ENCODE results near the gene CHST13.

DNA sequence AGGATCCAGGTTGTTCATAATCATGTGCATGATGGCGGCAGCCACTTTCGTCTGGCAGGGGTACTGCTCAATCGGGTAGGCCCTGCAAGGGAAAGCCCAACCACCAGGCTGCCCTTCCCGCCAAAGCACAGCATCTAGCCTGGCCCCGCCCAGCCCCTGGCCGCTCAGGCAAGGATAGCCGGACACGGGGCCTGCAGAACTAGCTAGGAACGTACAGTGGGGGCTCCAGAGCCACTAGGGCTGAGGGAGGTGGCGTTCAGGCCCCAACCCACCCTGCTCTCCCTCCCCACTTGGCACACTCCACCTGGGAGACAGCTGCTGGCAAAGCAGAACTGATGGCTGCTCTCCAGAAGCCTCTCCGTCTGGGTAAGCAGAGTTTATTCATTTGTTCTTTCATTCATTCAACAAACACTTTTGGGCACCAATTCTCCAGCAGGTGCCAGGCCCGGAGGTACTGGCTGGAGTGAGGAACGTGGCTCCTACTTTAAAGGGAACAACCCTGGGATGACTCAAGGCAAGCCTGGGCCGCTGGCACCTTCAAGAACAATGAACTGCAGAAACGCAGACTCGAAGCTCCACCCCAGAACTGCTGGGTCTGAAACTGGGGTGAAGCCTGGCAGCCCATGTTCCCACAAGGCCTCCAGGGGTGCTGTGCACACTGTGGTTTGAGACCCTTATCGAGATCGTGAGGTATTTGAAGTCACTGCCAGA is 14.2 kb upstream of the CHST13 start:
- TF ChIP-seq, protein P1, sequence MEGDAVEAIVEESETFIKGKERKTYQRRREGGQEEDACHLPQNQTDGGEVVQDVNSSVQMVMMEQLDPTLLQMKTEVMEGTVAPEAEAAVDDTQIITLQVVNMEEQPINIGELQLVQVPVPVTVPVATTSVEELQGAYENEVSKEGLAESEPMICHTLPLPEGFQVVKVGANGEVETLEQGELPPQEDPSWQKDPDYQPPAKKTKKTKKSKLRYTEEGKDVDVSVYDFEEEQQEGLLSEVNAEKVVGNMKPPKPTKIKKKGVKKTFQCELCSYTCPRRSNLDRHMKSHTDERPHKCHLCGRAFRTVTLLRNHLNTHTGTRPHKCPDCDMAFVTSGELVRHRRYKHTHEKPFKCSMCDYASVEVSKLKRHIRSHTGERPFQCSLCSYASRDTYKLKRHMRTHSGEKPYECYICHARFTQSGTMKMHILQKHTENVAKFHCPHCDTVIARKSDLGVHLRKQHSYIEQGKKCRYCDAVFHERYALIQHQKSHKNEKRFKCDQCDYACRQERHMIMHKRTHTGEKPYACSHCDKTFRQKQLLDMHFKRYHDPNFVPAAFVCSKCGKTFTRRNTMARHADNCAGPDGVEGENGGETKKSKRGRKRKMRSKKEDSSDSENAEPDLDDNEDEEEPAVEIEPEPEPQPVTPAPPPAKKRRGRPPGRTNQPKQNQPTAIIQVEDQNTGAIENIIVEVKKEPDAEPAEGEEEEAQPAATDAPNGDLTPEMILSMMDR (conservative IDR thresholded peaks at IDR 0.05 in 1 of 2, IDR thresholded peaks at IDR 0.05 in 1 of 2; ENCODE audit: extremely low read depth in 1 of 2, insufficient read depth in 1 of 2, low read depth in 1 of 2, low read length in 2 of 2), result peak in 1 of 2 donors; percentile 6
- no peak for TF ChIP-seq EZH2 (IDR thresholded peaks at IDR 0.05; ENCODE audit: borderline replicate concordance, low read length)
